GM21526 (cell line): Measurements from ENCODE around the gene EPHA1.
A peak's percentile ranks its signal among the peaks of the same experiment; 100 is the strongest.
"Not testable (repeated sequence)": the region's sequence is repeated elsewhere in the genome, so short reads cannot be mapped to it uniquely, and the experiment has no call there.

Experiments
- ATAC-seq: cut with Tn5 transposase; IDR thresholded peaks from one replicate; pipeline ENCODE4 v1.9.1; 2021; ENCODE audit warnings: moderate library complexity; ENCODE audit not compliant: unreplicated experiment, low FRiP score

EPHA1 gene

DNA sequence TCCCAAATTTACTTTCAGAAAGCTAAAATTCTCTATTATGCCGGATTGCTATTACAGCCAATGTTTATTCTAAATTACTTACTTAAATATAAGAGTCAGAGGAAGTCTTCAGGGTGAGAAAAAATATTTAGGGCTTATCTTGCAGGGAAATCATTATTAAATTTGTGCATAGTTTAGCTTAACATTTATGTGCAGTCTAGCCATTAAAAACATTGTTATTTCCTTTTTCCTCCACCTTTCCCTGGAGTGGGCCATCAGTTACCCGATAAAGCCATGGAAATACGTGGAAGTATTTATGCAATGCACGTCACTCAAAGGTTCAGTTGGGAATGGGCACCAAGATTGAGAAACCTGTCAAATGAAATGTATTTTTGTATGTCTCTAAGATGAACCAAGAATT, 25.1 kb upstream of the EPHA1 start:
- ATAC-seq, result no peak

DNA sequence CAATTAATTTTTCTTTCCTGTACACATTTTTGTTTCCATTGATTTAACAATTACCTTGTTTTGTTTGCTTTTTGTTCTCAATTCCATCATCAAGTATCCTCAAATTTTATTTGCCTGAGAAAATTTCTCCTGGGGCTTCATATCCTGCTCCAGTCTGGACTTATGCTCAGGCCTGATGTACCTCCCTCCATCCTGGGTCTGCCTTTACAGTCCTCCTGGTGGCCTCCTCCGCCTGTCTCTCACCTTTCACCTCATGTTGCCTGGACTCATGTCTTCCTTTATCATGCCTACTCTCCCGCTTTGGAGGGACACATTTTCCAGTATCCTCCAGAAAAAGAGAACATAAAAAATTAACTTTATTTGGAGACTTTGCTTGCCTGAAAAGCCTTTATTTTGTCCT, 22.5 kb upstream of the EPHA1 start:
- ATAC-seq, result no peak

GRCh38 chr7:143429770-143430698, 21.4 kb upstream of the EPHA1 start:
- ATAC-seq, result no peak

DNA sequence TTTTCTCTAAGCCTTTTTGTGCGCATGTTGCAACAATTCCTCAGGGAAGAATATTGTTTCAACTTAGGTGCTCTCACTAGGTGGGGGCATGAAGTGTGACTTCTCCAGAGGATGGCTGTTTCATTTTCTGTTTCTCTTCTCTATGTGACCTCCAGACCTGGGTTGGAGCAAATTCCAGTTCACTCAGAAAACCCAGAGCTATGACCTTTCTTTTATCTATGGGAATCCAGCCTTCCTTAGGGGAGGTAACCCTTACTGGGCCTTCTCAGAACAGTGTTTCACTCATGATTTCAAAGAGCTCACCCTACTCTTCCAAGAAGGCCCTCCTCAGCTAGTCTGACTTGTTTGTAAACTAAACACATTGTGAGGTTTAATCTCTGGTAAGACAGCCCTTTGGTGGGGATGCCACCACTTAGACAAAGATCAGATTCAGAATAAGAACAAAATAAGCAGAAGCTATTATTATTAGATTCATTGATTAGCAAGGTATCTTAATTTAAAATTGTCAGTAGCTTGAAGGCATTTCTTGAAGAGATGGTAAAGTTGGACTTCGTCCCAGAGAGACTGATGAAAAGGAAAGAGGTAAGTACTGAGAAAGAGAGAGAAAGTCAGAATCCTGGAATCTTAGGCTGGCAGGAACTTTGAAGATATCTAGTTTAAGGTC, 18.0 kb upstream of the EPHA1 start:
- ATAC-seq, result no peak

DNA sequence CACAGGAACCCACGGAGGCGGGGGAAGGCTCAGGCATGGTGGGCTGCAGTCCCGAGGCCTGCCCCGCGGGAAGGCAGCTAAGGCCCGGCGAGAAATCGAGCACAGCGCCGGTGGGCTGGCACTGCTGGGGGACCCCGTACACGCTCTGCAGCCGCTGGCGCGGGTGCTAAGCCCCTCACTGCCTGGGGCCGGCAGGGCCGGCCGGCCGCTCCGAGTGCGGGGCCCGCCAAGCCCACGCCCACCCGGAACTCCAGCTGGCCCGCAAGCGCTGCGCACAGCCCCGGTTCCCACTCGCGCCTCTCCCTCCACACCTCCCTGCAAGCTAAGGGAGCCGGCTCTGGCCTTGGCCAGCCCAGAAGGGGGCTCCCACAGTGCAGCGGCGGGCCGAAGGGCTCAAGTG, 15.8 kb upstream of the EPHA1 start:
- not testable (repeated sequence) for ATAC-seq

- no peak for ATAC-seq
Measured at GRCh38 chr7:143422033-143422432, 13.4 kb upstream of the EPHA1 start.

- ATAC-seq, result not testable (repeated sequence)
Measured at GRCh38 chr7:143420624-143421023, 12.0 kb upstream of the EPHA1 start.

GRCh38 chr7:143419880-143420279, 11.2 kb upstream of the EPHA1 start:
- no peak for ATAC-seq

- no peak for ATAC-seq
Measured at GRCh38 chr7:143418681-143419458, 10.2 kb upstream of the EPHA1 start.

DNA sequence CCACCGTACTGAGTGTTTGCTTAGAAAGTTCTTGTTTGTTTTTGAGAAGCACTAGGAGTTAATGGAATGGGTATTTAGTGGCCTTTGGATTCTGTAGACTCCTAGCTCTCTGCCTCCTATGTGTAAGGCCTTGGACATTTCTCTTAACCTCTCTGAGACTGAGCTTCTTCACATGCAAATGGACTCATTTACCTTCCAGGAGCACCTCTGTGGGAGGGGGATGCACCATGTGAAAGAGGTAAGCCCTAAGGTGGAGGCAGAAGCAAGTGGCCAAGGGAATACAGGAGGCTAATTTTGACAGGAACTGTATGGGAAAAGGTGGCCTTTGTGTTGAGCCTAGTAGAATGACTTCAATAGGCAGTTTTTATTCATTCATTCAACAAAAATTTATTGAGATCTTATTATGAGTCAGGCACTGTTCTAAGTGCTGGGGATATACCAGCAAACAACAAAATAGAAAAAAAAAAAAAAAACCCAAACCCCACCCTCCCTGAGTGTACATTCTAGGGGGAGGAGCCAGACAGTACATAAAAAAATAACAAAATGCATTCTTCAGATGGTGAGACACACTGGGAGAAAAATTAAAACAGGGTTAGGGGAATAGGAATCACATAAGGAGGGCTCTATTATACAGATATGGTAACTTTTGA, 9.2 kb upstream of the EPHA1 start:
- no peak for ATAC-seq

DNA sequence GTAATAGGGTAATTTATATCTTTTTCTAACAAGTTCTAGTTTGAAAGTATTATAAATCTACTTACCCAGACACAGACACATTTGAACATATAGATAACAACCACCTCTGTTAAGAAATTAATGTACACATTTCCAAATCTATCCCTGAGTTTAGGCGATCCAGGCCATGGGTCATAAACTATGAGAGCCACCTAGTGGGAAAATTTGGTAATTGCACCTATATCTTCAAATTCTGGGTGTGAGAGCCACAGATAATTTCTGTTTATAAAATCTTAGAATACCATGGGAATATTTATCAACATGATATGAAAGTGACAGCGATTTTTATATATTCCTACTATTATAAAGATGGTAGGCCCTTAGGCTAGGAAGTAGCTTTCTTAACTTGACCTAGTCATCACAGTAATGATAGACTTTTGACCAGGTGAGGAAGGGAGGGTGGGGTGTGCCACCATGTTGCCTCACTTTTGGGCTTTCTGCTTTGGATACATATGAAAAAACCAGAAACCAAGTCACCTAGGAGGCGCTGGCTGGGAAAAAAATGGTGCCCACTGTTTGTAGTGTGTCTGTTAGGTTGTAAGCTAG, 8.0 kb upstream of the EPHA1 start:
- peak; percentile 73 for ATAC-seq

- no peak for ATAC-seq
Measured at GRCh38 chr7:143415742-143416397, 7.2 kb upstream of the EPHA1 start.

DNA sequence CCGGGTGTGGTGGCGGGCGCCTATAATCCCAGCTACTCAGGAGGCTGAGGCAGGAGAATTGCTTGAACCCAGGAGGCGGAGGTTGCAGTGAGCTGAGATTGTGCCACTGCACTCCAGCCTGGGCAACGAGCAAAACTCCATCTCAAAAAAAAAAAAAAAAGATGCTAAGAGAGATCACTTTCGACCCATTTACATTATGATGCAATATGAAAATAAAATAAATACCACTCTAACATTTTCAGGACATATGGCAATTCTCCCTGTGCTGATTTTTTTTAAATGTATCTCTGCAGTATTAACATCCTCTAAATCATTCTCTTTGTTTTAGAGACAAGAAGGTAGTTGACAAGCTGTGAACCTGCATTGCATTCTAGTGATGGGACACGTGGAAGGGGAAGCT, 6.6 kb upstream of the EPHA1 start:
- ATAC-seq, result not testable (repeated sequence)

GRCh38 chr7:143413123-143413522, 4.5 kb upstream of the EPHA1 start:
- no peak for ATAC-seq

- ATAC-seq, result no peak
Measured at GRCh38 chr7:143411976-143412708, 3.5 kb upstream of the EPHA1 start.

GRCh38 chr7:143410521-143411004, 1.9 kb upstream of the EPHA1 start:
- no peak for ATAC-seq

- ATAC-seq, result no peak
Measured at GRCh38 chr7:143408252-143408685, 387 bp downstream of the EPHA1 start.

DNA sequence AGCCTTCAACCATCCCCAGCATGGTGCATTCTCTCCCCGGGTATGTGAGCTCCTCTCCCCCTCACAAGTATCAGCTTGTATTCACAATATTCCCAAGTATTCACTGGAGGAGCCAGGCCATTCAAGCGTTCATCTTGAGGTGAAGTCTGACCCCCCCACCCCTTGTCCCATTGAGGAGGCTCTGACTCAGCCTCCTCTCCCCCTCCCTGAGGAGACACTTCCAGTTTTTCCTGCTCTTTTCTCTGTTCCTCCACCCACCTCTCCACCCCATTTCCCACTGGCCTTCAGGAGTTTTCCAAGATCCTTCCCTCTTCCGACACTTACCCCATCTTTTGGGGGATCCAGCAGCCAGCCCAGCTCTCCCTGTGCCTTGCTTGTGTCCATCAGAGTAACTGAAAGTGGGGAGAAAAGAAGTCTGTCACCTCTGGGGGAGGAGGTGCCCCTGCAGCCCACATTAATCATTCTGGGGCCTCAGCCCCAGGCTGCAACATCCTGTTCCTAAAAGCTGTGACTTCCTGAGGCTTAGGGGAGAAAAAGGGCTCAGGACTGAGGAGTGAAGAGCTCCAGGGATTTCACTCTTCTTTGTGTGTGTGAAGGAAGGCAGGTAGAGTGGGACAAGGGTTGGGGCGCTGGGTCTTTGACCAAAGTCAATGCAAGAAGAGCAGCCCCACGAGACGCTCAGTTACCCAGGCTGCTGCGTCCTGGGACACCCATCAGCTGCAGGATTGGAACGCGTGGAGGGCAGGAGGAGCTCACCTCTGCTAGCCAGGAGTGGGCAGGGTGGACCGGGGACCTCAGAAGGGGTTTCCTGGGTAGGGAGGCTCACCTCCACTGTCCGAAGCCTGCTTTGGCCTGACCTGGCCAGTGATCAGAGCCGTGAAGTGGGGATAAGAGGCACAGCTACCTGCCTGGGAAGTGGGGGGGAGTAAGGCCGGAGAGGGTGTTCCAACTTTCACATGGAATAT, 1.1 kb downstream of the EPHA1 start:
- ATAC-seq, result no peak
